Activated CD8-positive, alpha-beta memory T cell treated with anti-CD3 and anti-CD28 coated beads for 1 hour (primary cell): Measurements from ENCODE around the gene RNF130.

Experiments used
- DNase-seq, 2 donors: peaks; one replicate each; pipeline ENCODE4 v3.0.0-alpha.2; 2020; ENCODE audit warnings: low read depth in 1 of 2; ENCODE audit errors: extremely low read depth in 1 of 2

The RNF130 gene

GRCh38 chr5:179923436-179923835 is 148.1 kb downstream of the RNF130 start:
- DNase-seq = no peak

- DNase-seq = no peak
Measured at GRCh38 chr5:179920175-179920574, 151.4 kb downstream of the RNF130 start.

GRCh38 chr5:179919487-179920060 is 152.0 kb downstream of the RNF130 start:
- no peak for DNase-seq

- no peak for DNase-seq
Measured at GRCh38 chr5:179918742-179919486, 152.6 kb downstream of the RNF130 start.

- no peak for DNase-seq
Measured at GRCh38 chr5:179916523-179916922, 155.0 kb downstream of the RNF130 start.

- no peak for DNase-seq
Measured at GRCh38 chr5:179915406-179915935, 156.1 kb downstream of the RNF130 start.

GRCh38 chr5:179914032-179914755 is 157.4 kb downstream of the RNF130 start:
- DNase-seq = no peak

- DNase-seq = no peak
Measured at GRCh38 chr5:179913461-179913860, 158.1 kb downstream of the RNF130 start.

- no peak for DNase-seq
Measured at GRCh38 chr5:179912951-179913350, 158.6 kb downstream of the RNF130 start.

- no peak for DNase-seq
Measured at GRCh38 chr5:179912386-179912785, 159.2 kb downstream of the RNF130 start.

GRCh38 chr5:179909224-179909623 is 162.3 kb downstream of the RNF130 start:
- DNase-seq = no peak

- DNase-seq = no peak
Measured at GRCh38 chr5:179908528-179908927, 163.0 kb downstream of the RNF130 start.

- peak; percentile 27 to 54 for DNase-seq
Measured at GRCh38 chr5:179907556-179908324, 163.8 kb downstream of the RNF130 start, which contains the start of gene TBC1D9B. Gene TBC1D9B (minus strand): TSS chr5:179907897. CDS start chr5:179907821, 76 bp downstream.

- DNase-seq = no peak
Measured at GRCh38 chr5:179906795-179907555, 164.6 kb downstream of the RNF130 start.

GRCh38 chr5:179906294-179906794 is 165.2 kb downstream of the RNF130 start:
- DNase-seq = no peak

GRCh38 chr5:179905161-179905560 is 166.4 kb downstream of the RNF130 start:
- DNase-seq = no peak
